Nephron progenitor cell (in vitro differentiated cells): ENCODE measurements around the gene FOXL3.

Experiments
- DNase-seq: peaks from one replicate; pipeline ENCODE4 v3.0.0; 2021
- H3K27ac Mint-ChIP-seq: 2 replicates; pipeline ENCODE4 v1.8.0; 2021; ENCODE audit warnings: mild to moderate bottlenecking, moderate library complexity, mixed read lengths
- H3K27me3 Mint-ChIP-seq: 2 replicates; pipeline ENCODE4 v1.8.0; 2021; ENCODE audit warnings: mild to moderate bottlenecking, low read depth, mixed read lengths; ENCODE audit not compliant: poor library complexity
- H3K36me3 Mint-ChIP-seq: 2 replicates; pipeline ENCODE4 v1.8.0; 2021; ENCODE audit warnings: low read depth, mixed read lengths
- H3K4me1 Mint-ChIP-seq: 2 replicates; pipeline ENCODE4 v1.8.0; 2021; ENCODE audit warnings: mixed read lengths
- H3K4me3 Mint-ChIP-seq: 2 replicates; pipeline ENCODE4 v1.8.0; 2021; ENCODE audit warnings: mild to moderate bottlenecking, moderate library complexity, mixed read lengths
- H3K9me3 Mint-ChIP-seq: 2 replicates; pipeline ENCODE4 v1.8.0; 2021; ENCODE audit warnings: mild to moderate bottlenecking, moderate library complexity, mixed read lengths
- CTCF ChIP-seq: fragments of 200-600 bp; sonication (generic); IDR thresholded peaks from 2 replicates; pipeline ENCODE4 v1.5.0; 2021; ENCODE audit warnings: antibody characterized with exemption

Gene FOXL3

GRCh38 chr7:273327-273726 is 16.6 kb upstream of the FOXL3 start:
- no peaks in the 10 kb centered on the region for H3K36me3 Mint-ChIP-seq
- peaks cover 77% of the 10 kb centered on the region for H3K9me3 Mint-ChIP-seq
- no peak overlapping the region for H3K27ac Mint-ChIP-seq
- TF ChIP-seq CTCF: no peak
- H3K4me1 Mint-ChIP-seq: no peaks in the 10 kb centered on the region
- no peak for DNase-seq
- peaks cover 27% of the 10 kb centered on the region for H3K27me3 Mint-ChIP-seq
- no peak overlapping the region for H3K4me3 Mint-ChIP-seq

- no peak overlapping the region for H3K27ac Mint-ChIP-seq
- peaks cover 26% of the 10 kb centered on the region for H3K27me3 Mint-ChIP-seq
- no peak for DNase-seq
Observed at GRCh38 chr7:274266-274665, 15.7 kb upstream of the FOXL3 start.

GRCh38 chr7:276230-276835 is 13.6 kb upstream of the FOXL3 start:
- peaks cover 41% of the 10 kb centered on the region for H3K27me3 Mint-ChIP-seq
- H3K9me3 Mint-ChIP-seq: peaks cover 65% of the 10 kb centered on the region
- no peak for TF ChIP-seq CTCF

More at GRCh38 chr7:274266-274665, 15.7 kb upstream of the FOXL3 start:
- TF ChIP-seq CTCF: no peak
- Mint-ChIP-seq H3K4me1 (no peaks in the 10 kb centered on the region), H3K9me3 (peaks cover 74% of the 10 kb centered on the region), H3K4me3 (no peak overlapping the region), H3K36me3 (no peaks in the 10 kb centered on the region)

GRCh38 chr7:277228-277627 is 12.7 kb upstream of the FOXL3 start:
- TF ChIP-seq CTCF: no peak
- Mint-ChIP-seq H3K4me3 (no peak overlapping the region), H3K27me3 (peaks cover 46% of the 10 kb centered on the region), H3K4me1 (no peaks in the 10 kb centered on the region), H3K27ac (no peak overlapping the region), H3K9me3 (peaks cover 63% of the 10 kb centered on the region), H3K36me3 (no peaks in the 10 kb centered on the region)
- no peak for DNase-seq

More at GRCh38 chr7:276230-276835, 13.6 kb upstream of the FOXL3 start:
- no peak overlapping the region for H3K27ac Mint-ChIP-seq
- H3K4me3 Mint-ChIP-seq: no peak overlapping the region
- DNase-seq: no peak
- H3K36me3 Mint-ChIP-seq: no peaks in the 10 kb centered on the region
- H3K4me1 Mint-ChIP-seq: no peaks in the 10 kb centered on the region

- H3K27ac Mint-ChIP-seq: no peak overlapping the region
- no peak for TF ChIP-seq CTCF
- no peaks in the 10 kb centered on the region for H3K4me1 Mint-ChIP-seq
- peaks cover 55% of the 10 kb centered on the region for H3K9me3 Mint-ChIP-seq
- peaks cover 52% of the 10 kb centered on the region for H3K27me3 Mint-ChIP-seq
- DNase-seq: no peak
- no peak overlapping the region for H3K4me3 Mint-ChIP-seq
- no peaks in the 10 kb centered on the region for H3K36me3 Mint-ChIP-seq
Observed at GRCh38 chr7:278081-278480, 11.9 kb upstream of the FOXL3 start.

- DNase-seq: no peak
- no peak for TF ChIP-seq CTCF
- Mint-ChIP-seq H3K4me1 (no peaks in the 10 kb centered on the region), H3K9me3 (peaks cover 43% of the 10 kb centered on the region), H3K4me3 (no peak overlapping the region), H3K27me3 (peaks cover 60% of the 10 kb centered on the region), H3K27ac (no peak overlapping the region), H3K36me3 (no peaks in the 10 kb centered on the region)
Observed at GRCh38 chr7:279821-280220, 10.1 kb upstream of the FOXL3 start.
